Esophagus squamous epithelium (tissue), 4 donors: ENCODE measurements around the gene FETUB.

ENCODE experiments used
- POLR2A ChIP-seq, 4 donors: fragments of 450-650 bp; IDR thresholded peaks; one replicate each; pipeline ENCODE4 v1.6.1; 2017; ENCODE audit warnings: antibody characterized with exemption in 4 of 4, mild to moderate bottlenecking in 4 of 4, moderate library complexity in 3 of 4
- TF ChIP-seq, protein P1 (sequence below), 6 experiments: fragments of 450-650 bp in 4 of 6; fragments of 200-600 bp in 2 of 6; sonication (generic) in 2 of 6; IDR thresholded peaks; one replicate each; pipeline ENCODE4 v1.5.1; 2016 to 2019; ENCODE audit warnings: antibody characterized with exemption in 6 of 6, mild to moderate bottlenecking in 4 of 6, moderate library complexity in 4 of 6

DNA sequence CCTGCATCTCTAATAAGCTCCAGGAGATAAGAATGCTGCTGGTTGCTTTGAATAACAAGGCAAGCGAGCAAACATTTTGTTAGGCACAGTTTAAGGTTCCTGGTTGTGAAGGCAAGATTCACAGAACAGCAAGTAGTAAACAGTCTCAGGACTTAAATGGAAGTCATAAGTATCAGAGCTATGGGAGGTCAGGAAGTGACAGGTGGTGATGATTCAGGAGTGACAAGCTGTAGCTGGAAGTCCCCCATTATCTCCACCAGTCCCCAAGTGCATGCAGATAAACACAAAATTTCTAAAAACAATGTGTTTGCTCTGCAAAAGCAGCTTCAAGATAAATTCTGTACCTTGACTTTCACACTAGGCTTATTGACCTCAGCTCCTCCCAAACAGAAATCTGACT is 3.3 kb downstream of the FETUB start:
- TF ChIP-seq, protein P1, sequence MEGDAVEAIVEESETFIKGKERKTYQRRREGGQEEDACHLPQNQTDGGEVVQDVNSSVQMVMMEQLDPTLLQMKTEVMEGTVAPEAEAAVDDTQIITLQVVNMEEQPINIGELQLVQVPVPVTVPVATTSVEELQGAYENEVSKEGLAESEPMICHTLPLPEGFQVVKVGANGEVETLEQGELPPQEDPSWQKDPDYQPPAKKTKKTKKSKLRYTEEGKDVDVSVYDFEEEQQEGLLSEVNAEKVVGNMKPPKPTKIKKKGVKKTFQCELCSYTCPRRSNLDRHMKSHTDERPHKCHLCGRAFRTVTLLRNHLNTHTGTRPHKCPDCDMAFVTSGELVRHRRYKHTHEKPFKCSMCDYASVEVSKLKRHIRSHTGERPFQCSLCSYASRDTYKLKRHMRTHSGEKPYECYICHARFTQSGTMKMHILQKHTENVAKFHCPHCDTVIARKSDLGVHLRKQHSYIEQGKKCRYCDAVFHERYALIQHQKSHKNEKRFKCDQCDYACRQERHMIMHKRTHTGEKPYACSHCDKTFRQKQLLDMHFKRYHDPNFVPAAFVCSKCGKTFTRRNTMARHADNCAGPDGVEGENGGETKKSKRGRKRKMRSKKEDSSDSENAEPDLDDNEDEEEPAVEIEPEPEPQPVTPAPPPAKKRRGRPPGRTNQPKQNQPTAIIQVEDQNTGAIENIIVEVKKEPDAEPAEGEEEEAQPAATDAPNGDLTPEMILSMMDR (IDR thresholded peaks at IDR 0.05) = no peak
- no peak for TF ChIP-seq POLR2A (IDR thresholded peaks at IDR 0.05)
